ENCODE results near the gene MT1B. TPM values are rescaled to one million over a fixed set of nuclear protein-coding genes. Genes with fewer than 3 reads are reported as not detected.

MT1B gene
- total and polyA plus RNA-seq, 9 of the 15 experiments (the other 6 are each of a cell fraction or from before 2014, with no cell fraction given) = not detected

DNA sequence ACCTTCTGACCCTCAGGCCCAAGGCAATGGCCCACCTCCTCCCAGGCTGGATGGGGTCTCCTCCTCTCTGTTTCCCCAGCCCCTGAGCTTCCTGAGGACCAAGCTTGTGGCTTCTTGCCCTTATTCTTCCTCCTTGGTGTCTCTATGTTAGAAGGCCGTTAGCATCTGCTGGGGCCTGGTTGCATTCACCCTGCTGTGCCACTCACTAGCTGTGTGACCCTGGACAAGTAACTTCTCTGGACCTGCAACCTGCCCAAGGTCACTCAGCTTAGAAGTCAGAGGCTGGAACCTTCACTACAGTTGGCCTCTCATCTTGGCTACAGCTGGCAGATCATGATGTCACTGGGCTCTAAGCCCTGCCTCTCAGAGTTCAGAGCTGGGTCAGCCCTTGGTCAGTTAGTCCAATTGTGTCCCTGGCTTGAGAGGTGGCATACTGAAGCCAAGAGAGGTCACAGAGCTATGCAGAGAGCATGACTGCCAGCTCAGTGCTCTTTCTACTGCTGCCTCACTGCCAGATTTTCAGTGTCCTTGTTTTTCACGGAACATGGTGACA is 40.3 kb upstream of the MT1B start:
- intact Hi-C loops (cut with micrococcal nuclease) (no loop called here), in situ Hi-C loops (cut with MboI) (no loop called here)
- Histone ChIP-seq H3K4me1 (replicated peaks in 1 of 2; ENCODE audit: control insufficient read depth in 2 of 2, insufficient read depth in 2 of 2, low read length in 2 of 2) (peaks cover 26 to 27% of the 10 kb centered on the region in 2 experiments), H3K4me3 (no peak overlapping the region), H2AFZ (ENCODE audit: low read depth, low read length) (no peak overlapping the region; the same call in 1 of the 2 replicates), H3K9ac (ENCODE audit: insufficient read depth in 1 of 2, low read depth in 2 of 2, low read length in 2 of 2) (no peak overlapping the region; a peak in 1 of 4 replicates), H3K36me3 (ENCODE audit: control insufficient read depth, insufficient read depth, low read length) (no peaks in the 10 kb centered on the region), H3K79me2 (ENCODE audit: control insufficient read depth, insufficient read depth, low read length) (no peaks in the 10 kb centered on the region), H3K27ac (ENCODE audit: extremely low read depth, low read depth, low read length) (no peak overlapping the region), H3K27me3 (ENCODE audit: control insufficient read depth in 2 of 2, insufficient read depth in 2 of 2, low read length in 2 of 2) (peaks cover 0 to 9% of the 10 kb centered on the region in 2 experiments; a peak in 3 of 5 replicates), H3K9me3 (replicated peaks; ENCODE audit: control insufficient read depth, insufficient read depth, low read depth, low read length) (no peaks in the 10 kb centered on the region), H3K4me2 (ENCODE audit: insufficient read depth, low read length) (no peak overlapping the region), H4K20me1 (replicated peaks; ENCODE audit: control insufficient read depth, insufficient read depth, low read length) (no peaks in the 10 kb centered on the region), H3K9me1 (ENCODE audit: control insufficient read depth, insufficient read depth, low read length) (no peaks in the 10 kb centered on the region)
- BruUV-seq (replicated peaks) = no TSS peak
- ATAC-seq (no peak), DNase-seq (ENCODE audit: extremely low read depth in 1 of 4, low spot score in 3 of 4) (no peak), FAIRE-seq (no peak)
- WGBS (ENCODE audit: insufficient coverage, low coverage, missing lambda C conversion rate) = 26% methylated on average over 1 of the region's 2 CpGs
- POLR2A ChIA-PET = interaction anchor here (0.8 kb wide), 1 partner anchor 78 kb away, joined by 3 read pairs; no protein-coding TSS in a partner anchor
- CTCF ChIA-PET (ENCODE audit: low intra/inter-chr PET ratio) = no interaction called here
- no peak for TF ChIP-seq ZNF175 (CRISPR knock-in tag; IDR thresholded peaks at IDR 0.05; ENCODE audit: low read depth)
- no peak for TF ChIP-seq KDM5B (IDR thresholded peaks at IDR 0.05; ENCODE audit: insufficient replicate concordance, low read depth, low read length)
- no peak for TF ChIP-seq ZNF354B (CRISPR knock-in tag; IDR thresholded peaks at IDR 0.05)
- TF ChIP-seq HSF4 (CRISPR knock-in tag; IDR thresholded peaks at IDR 0.05; ENCODE audit: borderline replicate concordance) = no peak
- TF ChIP-seq IFI16 (CRISPR knock-in tag; IDR thresholded peaks at IDR 0.05) = no peak
- TF ChIP-seq ELF1 (tag; IDR thresholded peaks at IDR 0.05) = no peak
- no peak for TF ChIP-seq SIN3B (IDR thresholded peaks at IDR 0.05; ENCODE audit: low read depth)
- TF ChIP-seq, protein P1, sequence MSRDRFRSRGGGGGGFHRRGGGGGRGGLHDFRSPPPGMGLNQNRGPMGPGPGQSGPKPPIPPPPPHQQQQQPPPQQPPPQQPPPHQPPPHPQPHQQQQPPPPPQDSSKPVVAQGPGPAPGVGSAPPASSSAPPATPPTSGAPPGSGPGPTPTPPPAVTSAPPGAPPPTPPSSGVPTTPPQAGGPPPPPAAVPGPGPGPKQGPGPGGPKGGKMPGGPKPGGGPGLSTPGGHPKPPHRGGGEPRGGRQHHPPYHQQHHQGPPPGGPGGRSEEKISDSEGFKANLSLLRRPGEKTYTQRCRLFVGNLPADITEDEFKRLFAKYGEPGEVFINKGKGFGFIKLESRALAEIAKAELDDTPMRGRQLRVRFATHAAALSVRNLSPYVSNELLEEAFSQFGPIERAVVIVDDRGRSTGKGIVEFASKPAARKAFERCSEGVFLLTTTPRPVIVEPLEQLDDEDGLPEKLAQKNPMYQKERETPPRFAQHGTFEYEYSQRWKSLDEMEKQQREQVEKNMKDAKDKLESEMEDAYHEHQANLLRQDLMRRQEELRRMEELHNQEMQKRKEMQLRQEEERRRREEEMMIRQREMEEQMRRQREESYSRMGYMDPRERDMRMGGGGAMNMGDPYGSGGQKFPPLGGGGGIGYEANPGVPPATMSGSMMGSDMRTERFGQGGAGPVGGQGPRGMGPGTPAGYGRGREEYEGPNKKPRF (IDR thresholded peaks at IDR 0.05; ENCODE audit: low read depth, low read length) = no peak
- TF ChIP-seq, protein P2, sequence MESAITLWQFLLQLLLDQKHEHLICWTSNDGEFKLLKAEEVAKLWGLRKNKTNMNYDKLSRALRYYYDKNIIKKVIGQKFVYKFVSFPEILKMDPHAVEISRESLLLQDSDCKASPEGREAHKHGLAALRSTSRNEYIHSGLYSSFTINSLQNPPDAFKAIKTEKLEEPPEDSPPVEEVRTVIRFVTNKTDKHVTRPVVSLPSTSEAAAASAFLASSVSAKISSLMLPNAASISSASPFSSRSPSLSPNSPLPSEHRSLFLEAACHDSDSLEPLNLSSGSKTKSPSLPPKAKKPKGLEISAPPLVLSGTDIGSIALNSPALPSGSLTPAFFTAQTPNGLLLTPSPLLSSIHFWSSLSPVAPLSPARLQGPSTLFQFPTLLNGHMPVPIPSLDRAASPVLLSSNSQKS (CRISPR knock-in tag; IDR thresholded peaks at IDR 0.05) = no peak
- TF ChIP-seq, protein P3, sequence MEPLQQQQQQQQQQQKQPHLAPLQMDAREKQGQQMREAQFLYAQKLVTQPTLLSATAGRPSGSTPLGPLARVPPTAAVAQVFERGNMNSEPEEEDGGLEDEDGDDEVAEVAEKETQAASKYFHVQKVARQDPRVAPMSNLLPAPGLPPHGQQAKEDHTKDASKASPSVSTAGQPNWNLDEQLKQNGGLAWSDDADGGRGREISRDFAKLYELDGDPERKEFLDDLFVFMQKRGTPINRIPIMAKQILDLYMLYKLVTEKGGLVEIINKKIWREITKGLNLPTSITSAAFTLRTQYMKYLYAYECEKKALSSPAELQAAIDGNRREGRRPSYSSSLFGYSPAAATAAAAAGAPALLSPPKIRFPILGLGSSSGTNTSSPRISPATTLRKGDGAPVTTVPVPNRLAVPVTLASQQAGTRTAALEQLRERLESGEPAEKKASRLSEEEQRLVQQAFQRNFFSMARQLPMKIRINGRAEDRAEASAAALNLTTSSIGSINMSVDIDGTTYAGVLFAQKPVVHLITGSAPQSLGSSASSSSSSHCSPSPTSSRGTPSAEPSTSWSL (CRISPR knock-in tag; IDR thresholded peaks at IDR 0.05; ENCODE audit: borderline replicate concordance) = no peak
- TF ChIP-seq TAF1 (IDR thresholded peaks at IDR 0.05; ENCODE audit: control insufficient read depth, extremely low read depth, insufficient read depth, low read length, severe bottlenecking) = no peak
- TF ChIP-seq RB1 (IDR thresholded peaks at IDR 0.05; ENCODE audit: low read depth) = no peak
- TF ChIP-seq, protein P4, sequence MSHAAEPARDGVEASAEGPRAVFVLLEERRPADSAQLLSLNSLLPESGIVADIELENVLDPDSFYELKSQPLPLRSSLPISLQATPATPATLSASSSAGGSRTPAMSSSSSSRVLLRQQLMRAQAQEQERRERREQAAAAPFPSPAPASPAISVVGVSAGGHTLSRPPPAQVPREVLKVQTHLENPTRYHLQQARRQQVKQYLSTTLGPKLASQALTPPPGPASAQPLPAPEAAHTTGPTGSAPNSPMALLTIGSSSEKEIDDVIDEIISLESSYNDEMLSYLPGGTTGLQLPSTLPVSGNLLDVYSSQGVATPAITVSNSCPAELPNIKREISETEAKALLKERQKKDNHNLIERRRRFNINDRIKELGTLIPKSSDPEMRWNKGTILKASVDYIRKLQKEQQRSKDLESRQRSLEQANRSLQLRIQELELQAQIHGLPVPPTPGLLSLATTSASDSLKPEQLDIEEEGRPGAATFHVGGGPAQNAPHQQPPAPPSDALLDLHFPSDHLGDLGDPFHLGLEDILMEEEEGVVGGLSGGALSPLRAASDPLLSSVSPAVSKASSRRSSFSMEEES (CRISPR knock-in tag; IDR thresholded peaks at IDR 0.05) = no peak
- TF ChIP-seq, protein P5, sequence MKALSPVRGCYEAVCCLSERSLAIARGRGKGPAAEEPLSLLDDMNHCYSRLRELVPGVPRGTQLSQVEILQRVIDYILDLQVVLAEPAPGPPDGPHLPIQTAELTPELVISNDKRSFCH (CRISPR knock-in tag; IDR thresholded peaks at IDR 0.05) = no peak
- TF ChIP-seq, protein P5 (tag; IDR thresholded peaks at IDR 0.05) = no peak
- TF ChIP-seq PTBP1 (IDR thresholded peaks at IDR 0.05; ENCODE audit: low read depth, low read length) = no peak
